ENCODE results near the gene CDC45.

The CDC45 gene

GRCh38 chr22:19456541-19456940 is 23.2 kb upstream of the CDC45 start:
- Histone ChIP-seq H3K4me1 (ENCODE audit: control insufficient read depth, insufficient read depth, low read length) (no peaks in the 10 kb centered on the region), H3K36me3 (ENCODE audit: control insufficient read depth in 2 of 2, insufficient read depth in 1 of 2, low read length in 2 of 2) (peaks cover 10 to 99% of the 10 kb centered on the region in 2 experiments; a peak in 2 of 3 replicates), H3K9me3 (ENCODE audit: control insufficient read depth, insufficient read depth, low read depth, low read length) (no peaks in the 10 kb centered on the region), H3K27ac (ENCODE audit: extremely low read depth, low read depth, low read length) (no peak overlapping the region), H3K4me3 (ENCODE audit: low read depth, low read length) (no peak overlapping the region)
- TF ChIP-seq WT1 (tag by site-specific recombination; IDR thresholded peaks at IDR 0.05) (no peak), ZNF677 (tag by site-specific recombination; IDR thresholded peaks at IDR 0.05) (no peak), ZNF623 (tag by site-specific recombination; IDR thresholded peaks at IDR 0.05) (no peak), ZSCAN18 (tag by site-specific recombination; IDR thresholded peaks at IDR 0.05) (no peak)
- POLR2A ChIA-PET: interaction anchor here (0.9 kb wide), 1 partner anchor 25 kb away, joined by 3 read pairs; the partner anchor contains the start of gene HIRA
- CTCF ChIA-PET: no interaction called here

- peaks cover 16 to 96% of the 10 kb centered on the region in 2 experiments; a peak in 2 of 3 replicates for H3K36me3 ChIP-seq (ENCODE audit: control insufficient read depth in 2 of 2, insufficient read depth in 1 of 2, low read length in 2 of 2)
- POLR2A ChIA-PET: no interaction called here
These were observed 21.8 kb upstream of the CDC45 start for GRCh38 chr22:19457828-19458428.

GRCh38 chr22:19460036-19460435 is 19.7 kb upstream of the CDC45 start:
- POLR2A ChIA-PET: no interaction called here
- H3K36me3 ChIP-seq (ENCODE audit: control insufficient read depth in 2 of 2, insufficient read depth in 1 of 2, low read length in 2 of 2): peaks cover 14 to 96% of the 10 kb centered on the region in 2 experiments; a peak in 2 of 3 replicates

More at GRCh38 chr22:19457828-19458428, 21.8 kb upstream of the CDC45 start:
- no peak for TF ChIP-seq ZNF768 (tag by site-specific recombination; IDR thresholded peaks at IDR 0.05)
- no peak for TF ChIP-seq PRDM4 (tag by site-specific recombination; IDR thresholded peaks at IDR 0.05)
- no peak for TF ChIP-seq ZNF202 (tag by site-specific recombination; IDR thresholded peaks at IDR 0.05; ENCODE audit: borderline replicate concordance)
- no peak for TF ChIP-seq ZNF391 (tag by site-specific recombination; IDR thresholded peaks at IDR 0.05; ENCODE audit: borderline replicate concordance, low read depth)
- TF ChIP-seq ZBTB48 (tag by site-specific recombination; IDR thresholded peaks at IDR 0.05): no peak
- H3K9me3 ChIP-seq (ENCODE audit: control insufficient read depth, insufficient read depth, low read depth, low read length): no peaks in the 10 kb centered on the region
- H3K4me1 ChIP-seq (ENCODE audit: control insufficient read depth, insufficient read depth, low read length): no peaks in the 10 kb centered on the region
- no peak overlapping the region for H3K27ac ChIP-seq (ENCODE audit: extremely low read depth, low read depth, low read length)
- H3K4me3 ChIP-seq (ENCODE audit: low read depth, low read length): no peak overlapping the region
- CTCF ChIA-PET: interaction anchor here (1.1 to 1.9 kb wide), 3 partner anchors 16 to 172 kb away, joined by 3 to 12 read pairs (median 8); no protein-coding TSS in a partner anchor

More at GRCh38 chr22:19460036-19460435, 19.7 kb upstream of the CDC45 start:
- H3K4me3 ChIP-seq (ENCODE audit: low read depth, low read length): no peak overlapping the region
- H3K4me1 ChIP-seq (ENCODE audit: control insufficient read depth, insufficient read depth, low read length): no peaks in the 10 kb centered on the region
- TF ChIP-seq ZBTB6 (tag by site-specific recombination; IDR thresholded peaks at IDR 0.05): no peak
- no peak for TF ChIP-seq ZNF555 (tag by site-specific recombination; conservative IDR thresholded peaks at IDR 0.05)
- no peak for TF ChIP-seq PRDM6 (tag by site-specific recombination; IDR thresholded peaks at IDR 0.05)
- no peak for TF ChIP-seq ZNF2 (tag by site-specific recombination; IDR thresholded peaks at IDR 0.05)
- no peak for TF ChIP-seq ZNF837 (tag by site-specific recombination; IDR thresholded peaks at IDR 0.05)
- no peak for TF ChIP-seq ZNF169 (tag by site-specific recombination; IDR thresholded peaks at IDR 0.05)
- TF ChIP-seq GLI4 (tag by site-specific recombination; IDR thresholded peaks at IDR 0.05): no peak
- TF ChIP-seq ZNF211 (tag by site-specific recombination; IDR thresholded peaks at IDR 0.05; ENCODE audit: low read depth): no peak
- no peak for TF ChIP-seq ZBTB20 (tag by site-specific recombination; IDR thresholded peaks at IDR 0.05)
- no peak for TF ChIP-seq GLIS2 (tag by site-specific recombination; IDR thresholded peaks at IDR 0.05)
- H3K27ac ChIP-seq (ENCODE audit: extremely low read depth, low read depth, low read length): no peak overlapping the region
- CTCF ChIA-PET: interaction anchor here (0.7 kb wide), 1 partner anchor 14 kb away, joined by 4 read pairs; no protein-coding TSS in a partner anchor
- no peaks in the 10 kb centered on the region for H3K9me3 ChIP-seq (ENCODE audit: control insufficient read depth, insufficient read depth, low read depth, low read length)

Measured in HEK293 (cell line).